Astrocyte (in vitro differentiated cells and primary cell): ENCODE results near the gene ABCD4. TPM values are rescaled to one million over a fixed set of nuclear protein-coding genes. Genes with fewer than 3 reads are reported as not detected.

Source experiments
- DNase-seq: peaks from one replicate; pipeline ENCODE4 v3.0.0-alpha.2; 2010; ENCODE audit warnings: low read depth
- FAIRE-seq: peaks from 2 replicates; lab custom pipeline; 2011; peaks lifted over from hg19 to GRCh38; lab: Jason Lieb, UNC
- H2AFZ ChIP-seq: 2 replicates; pipeline ENCODE4 v1.6.0; 2012; ENCODE audit warnings: low read depth, low read length, inconsistent platforms
- H3K27ac ChIP-seq: 2 replicates; pipeline ENCODE4 v1.5.1; 2011; ENCODE audit warnings: low read depth, low read length, inconsistent platforms
- H3K27me3 ChIP-seq: 2 replicates; pipeline ENCODE4 v1.6.0; 2011; ENCODE audit warnings: low read length, inconsistent platforms; ENCODE audit not compliant: insufficient read depth
- H3K36me3 ChIP-seq: 2 replicates; pipeline ENCODE4 v1.5.1; 2011; ENCODE audit warnings: low read length, inconsistent platforms; ENCODE audit not compliant: insufficient read depth
- H3K4me1 ChIP-seq: 2 replicates; pipeline ENCODE4 v1.5.1; 2011; ENCODE audit warnings: low read length, inconsistent platforms; ENCODE audit not compliant: insufficient read depth
- H3K4me2 ChIP-seq: 2 replicates; pipeline ENCODE4 v1.6.0; 2012; ENCODE audit warnings: low read length, inconsistent platforms
- H3K4me3 ChIP-seq: 2 replicates; pipeline ENCODE4 v1.5.1; 2011; ENCODE audit warnings: low read depth, mild to moderate bottlenecking, low read length, inconsistent platforms; ENCODE audit not compliant: insufficient read depth
- H3K79me2 ChIP-seq: 2 replicates; pipeline ENCODE4 v1.6.0; 2012; ENCODE audit warnings: mild to moderate bottlenecking, low read length, inconsistent platforms; ENCODE audit not compliant: insufficient read depth
- H3K9ac ChIP-seq: 2 replicates; pipeline ENCODE4 v1.6.0; 2012; ENCODE audit warnings: mild to moderate bottlenecking, low read length, inconsistent platforms
- H3K9me3 ChIP-seq: 2 replicates; pipeline ENCODE4 v1.5.1; 2012; ENCODE audit warnings: low read depth, mild to moderate bottlenecking, low read length, inconsistent platforms; ENCODE audit not compliant: insufficient read depth
- H4K20me1 ChIP-seq: 2 replicates; pipeline ENCODE4 v1.6.0; 2012; ENCODE audit warnings: low read length, inconsistent platforms; ENCODE audit not compliant: insufficient read depth
- H3K27ac Mint-ChIP-seq: one replicate; pipeline ENCODE4 v1.8.0; 2021; ENCODE audit warnings: mild to moderate bottlenecking, mixed read lengths; ENCODE audit not compliant: unreplicated experiment
- H3K27me3 Mint-ChIP-seq: one replicate; pipeline ENCODE4 v1.8.0; 2021; ENCODE audit warnings: low read depth, mixed read lengths; ENCODE audit not compliant: unreplicated experiment
- H3K36me3 Mint-ChIP-seq: one replicate; pipeline ENCODE4 v1.8.0; 2021; ENCODE audit warnings: low read depth, mixed read lengths; ENCODE audit not compliant: unreplicated experiment
- H3K4me1 Mint-ChIP-seq: one replicate; pipeline ENCODE4 v1.8.0; 2021; ENCODE audit warnings: low read depth, mixed read lengths; ENCODE audit not compliant: unreplicated experiment
- H3K4me3 Mint-ChIP-seq: one replicate; pipeline ENCODE4 v1.8.0; 2021; ENCODE audit warnings: mild to moderate bottlenecking, moderate library complexity, mixed read lengths; ENCODE audit not compliant: unreplicated experiment
- H3K9me3 Mint-ChIP-seq: one replicate; pipeline ENCODE4 v1.8.0; 2021; ENCODE audit warnings: mild to moderate bottlenecking, mixed read lengths; ENCODE audit not compliant: unreplicated experiment
- CTCF ChIP-seq: IDR thresholded peaks from 2 replicates; pipeline ENCODE4 v1.5.1; 2011; ENCODE audit warnings: low read depth, mild to moderate bottlenecking, inconsistent platforms, low read length, moderate library complexity; ENCODE audit not compliant: insufficient read depth
- EZH2 ChIP-seq: IDR thresholded peaks from 2 replicates; pipeline ENCODE4 v1.6.1; 2012; ENCODE audit warnings: mild to moderate bottlenecking, low read length, inconsistent platforms; ENCODE audit not compliant: insufficient read depth
- total RNA-seq: library from RNA; stranded (reverse); gene quantifications from 2 replicates; pipeline ENCODE4 v1.2.1, GENCODE V29; 2021

ABCD4 gene
- total RNA-seq, 1 donor from 2014 or later = 49.2 TPM

- H3K4me1 ChIP-seq = no peaks in the 10 kb centered on the region
- no peak overlapping the region for H3K4me2 ChIP-seq
- no peaks in the 10 kb centered on the region for H3K79me2 ChIP-seq
- no peaks in the 10 kb centered on the region for H3K9me3 ChIP-seq
- H3K9ac ChIP-seq = no peak overlapping the region
- peaks cover 8% of the 10 kb centered on the region for H3K9me3 Mint-ChIP-seq
- no peak overlapping the region for H3K27ac ChIP-seq
- DNase-seq (no peak), FAIRE-seq (no peak)
- H2AFZ ChIP-seq = no peak overlapping the region
- no peak overlapping the region for H3K4me3 Mint-ChIP-seq
- H3K4me1 Mint-ChIP-seq = no peaks in the 10 kb centered on the region
- peaks cover 86% of the 10 kb centered on the region for H3K27me3 Mint-ChIP-seq
- H3K27me3 ChIP-seq = peaks cover 89% of the 10 kb centered on the region
- H3K36me3 ChIP-seq = no peaks in the 10 kb centered on the region
- TF ChIP-seq EZH2 (peak; percentile 12), CTCF (no peak)
- peak overlapping the region; percentile 41 for H3K27ac Mint-ChIP-seq
- peaks cover 10% of the 10 kb centered on the region for H4K20me1 ChIP-seq
- H3K4me3 ChIP-seq = no peak overlapping the region
- H3K36me3 Mint-ChIP-seq = no peaks in the 10 kb centered on the region
Measured at GRCh38 chr14:74241652-74242017, 61.1 kb downstream of the ABCD4 start.

GRCh38 chr14:74240794-74241651, 61.7 kb downstream of the ABCD4 start:
- Histone ChIP-seq H3K9me3 (no peaks in the 10 kb centered on the region), H3K36me3 (no peaks in the 10 kb centered on the region), H2AFZ (peak overlapping the region; percentile 26), H3K4me3 (no peak overlapping the region), H3K9ac (no peak overlapping the region), H3K4me2 (peak overlapping the region; percentile 10), H3K79me2 (no peaks in the 10 kb centered on the region), H3K27ac (no peak overlapping the region), H3K27me3 (peaks cover 85% of the 10 kb centered on the region), H3K4me1 (no peaks in the 10 kb centered on the region), H4K20me1 (peaks cover 10% of the 10 kb centered on the region)
- H3K27ac Mint-ChIP-seq = peak overlapping the region; percentile 41
- FAIRE-seq (no peak), DNase-seq (no peak)
- H3K4me1 Mint-ChIP-seq = no peaks in the 10 kb centered on the region
- peaks cover 8% of the 10 kb centered on the region for H3K9me3 Mint-ChIP-seq
- peaks cover 84% of the 10 kb centered on the region for H3K27me3 Mint-ChIP-seq
- H3K36me3 Mint-ChIP-seq = no peaks in the 10 kb centered on the region
- no peak overlapping the region for H3K4me3 Mint-ChIP-seq
- TF ChIP-seq EZH2 (peak; percentile 98), CTCF (no peak)
